ENCODE data around the gene DLGAP1. TPM values are rescaled to one million over a fixed set of nuclear protein-coding genes. Genes with fewer than 3 reads are reported as not detected.

Gene DLGAP1
- total RNA-seq, 4 donors from 2014 or later = 1.2 to 1.4 (median 1.4) TPM

GRCh38 chr18:3892152-3892551, 563.0 kb downstream of the DLGAP1 start:
- TF ChIP-seq POLR2AphosphoS5 (IDR thresholded peaks at IDR 0.05) (no peak), POLR2A (IDR thresholded peaks at IDR 0.05; ENCODE audit: low read depth) (no peak), CTCF (IDR thresholded peaks at IDR 0.05) (no peak), EP300 (IDR thresholded peaks at IDR 0.05) (no peak)
- 71% methylated on average over 2 of the region's 2 CpGs for WGBS
- H3K27ac ChIP-seq (replicated peaks in 1 of 4) = no peak overlapping the region
- DNase-seq (ENCODE audit: extremely low spot score) = no peak
- no peaks in the 10 kb centered on the region for H3K27me3 ChIP-seq
- intact Hi-C loops (cut with DNase I) = no loop called here
- no peaks in the 10 kb centered on the region for H3K4me1 ChIP-seq
- H3K36me3 ChIP-seq = no peaks in the 10 kb centered on the region
- no peaks in the 10 kb centered on the region for H3K9me3 ChIP-seq
- H3K4me3 ChIP-seq = no peak overlapping the region

- intact Hi-C loops (cut with DNase I) = no loop called here
- Histone ChIP-seq H3K27me3 (no peaks in the 10 kb centered on the region), H3K4me1 (no peaks in the 10 kb centered on the region), H3K27ac (replicated peaks in 1 of 4) (no peak overlapping the region), H3K9me3 (no peaks in the 10 kb centered on the region), H3K36me3 (no peaks in the 10 kb centered on the region), H3K4me3 (no peak overlapping the region)
- DNase-seq (ENCODE audit: extremely low spot score) = no peak
- TF ChIP-seq POLR2A (IDR thresholded peaks at IDR 0.05; ENCODE audit: low read depth) (no peak), EP300 (IDR thresholded peaks at IDR 0.05) (no peak), POLR2AphosphoS5 (IDR thresholded peaks at IDR 0.05) (no peak), CTCF (IDR thresholded peaks at IDR 0.05) (no peak)
- WGBS = 67% methylated on average over 3 of the region's 3 CpGs
Measured at GRCh38 chr18:3891245-3891644, 563.9 kb downstream of the DLGAP1 start.

DNA sequence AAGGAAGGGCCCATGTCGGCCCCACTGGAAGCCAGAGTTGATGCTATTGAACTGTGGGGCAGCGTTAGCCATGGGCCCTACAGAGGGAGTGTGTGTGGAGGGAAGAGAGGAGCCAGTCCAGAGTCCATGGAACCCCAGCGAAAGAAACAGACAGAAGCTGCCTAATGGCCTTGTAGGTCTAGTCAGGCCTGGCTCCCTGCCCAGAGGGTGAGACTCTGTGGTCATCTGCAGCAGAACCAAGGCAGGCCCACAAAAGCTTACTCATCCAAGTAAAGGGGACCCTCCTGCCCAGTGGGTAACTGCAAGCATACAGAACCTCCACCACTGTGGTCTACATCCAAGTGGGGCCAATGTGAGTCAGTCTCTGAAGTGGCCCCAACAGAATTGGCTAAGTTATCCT, 565.3 kb downstream of the DLGAP1 start:
- WGBS = 94% methylated on average over 3 of the region's 3 CpGs
- Histone ChIP-seq H3K4me3 (no peak overlapping the region), H3K27me3 (no peaks in the 10 kb centered on the region), H3K4me1 (no peaks in the 10 kb centered on the region), H3K9me3 (no peaks in the 10 kb centered on the region), H3K36me3 (no peaks in the 10 kb centered on the region), H3K27ac (replicated peaks in 1 of 4) (no peak overlapping the region)
- TF ChIP-seq EP300 (IDR thresholded peaks at IDR 0.05) (no peak), POLR2A (IDR thresholded peaks at IDR 0.05; ENCODE audit: low read depth) (no peak), POLR2AphosphoS5 (IDR thresholded peaks at IDR 0.05) (no peak)
- intact Hi-C loops (cut with DNase I) = no loop called here
- no peak for DNase-seq (ENCODE audit: extremely low spot score)

GRCh38 chr18:3889121-3889520, 566.0 kb downstream of the DLGAP1 start:
- H3K4me1 ChIP-seq = no peaks in the 10 kb centered on the region
- DNase-seq (ENCODE audit: extremely low spot score) = no peak
- no peaks in the 10 kb centered on the region for H3K9me3 ChIP-seq
- no peaks in the 10 kb centered on the region for H3K36me3 ChIP-seq
- H3K27me3 ChIP-seq = no peaks in the 10 kb centered on the region
- 88% methylated on average over 1 of the region's 1 CpG for WGBS
- no peak overlapping the region for H3K4me3 ChIP-seq
- no peak for TF ChIP-seq POLR2A (IDR thresholded peaks at IDR 0.05; ENCODE audit: low read depth)
- no peak overlapping the region for H3K27ac ChIP-seq (replicated peaks in 1 of 4)
- intact Hi-C loops (cut with DNase I) = no loop called here

DNA sequence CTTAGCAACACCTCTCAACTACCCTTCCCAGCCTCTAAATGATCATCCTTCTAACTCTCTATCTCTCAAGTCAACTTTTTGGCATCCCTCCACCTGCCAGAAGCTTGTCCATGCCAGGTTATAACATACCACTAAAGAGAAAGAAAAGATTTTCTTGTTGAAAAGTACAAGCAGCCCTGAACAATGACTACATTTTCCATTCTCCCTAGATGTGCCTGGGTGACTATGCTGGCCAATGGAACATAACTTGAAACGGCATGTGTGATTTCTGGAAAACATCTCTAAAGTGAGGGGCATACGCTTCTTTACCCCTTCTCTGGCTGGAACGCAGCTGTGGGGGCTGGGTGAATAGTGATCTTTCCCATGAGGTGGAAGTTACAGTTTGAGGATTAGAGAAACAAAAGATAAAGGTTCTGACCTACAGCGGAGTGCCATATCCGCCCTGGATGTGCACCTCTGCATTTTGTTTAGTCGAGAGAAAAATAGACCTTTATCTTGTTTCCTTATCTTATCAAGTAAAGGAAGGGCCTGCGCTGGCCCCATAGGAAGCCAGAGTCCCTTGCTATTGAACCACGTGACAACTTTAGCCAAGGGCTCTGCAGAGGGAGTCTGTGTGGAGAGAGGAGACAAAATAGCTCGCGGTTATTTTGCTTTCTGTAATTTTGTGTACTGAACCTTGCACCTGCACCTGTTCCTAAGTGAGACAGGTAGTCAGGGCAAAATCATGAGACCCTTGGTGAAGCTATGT, 568.4 kb downstream of the DLGAP1 start:
- TF ChIP-seq CTCF (IDR thresholded peaks at IDR 0.05) (no peak), EP300 (IDR thresholded peaks at IDR 0.05) (no peak), POLR2AphosphoS5 (IDR thresholded peaks at IDR 0.05) (no peak)
- no peak overlapping the region for H3K27ac ChIP-seq (replicated peaks in 1 of 4)
- no peak for DNase-seq (ENCODE audit: extremely low spot score)
- H3K4me3 ChIP-seq = no peak overlapping the region
- H3K9me3 ChIP-seq = no peaks in the 10 kb centered on the region
- intact Hi-C loops (cut with DNase I) = no loop called here
- 38% methylated on average over 10 of the region's 10 CpGs for WGBS
- H3K4me1 ChIP-seq = no peaks in the 10 kb centered on the region
- H3K27me3 ChIP-seq = no peaks in the 10 kb centered on the region
- no peaks in the 10 kb centered on the region for H3K36me3 ChIP-seq
